A549 treated with RU486 at 1 μM for 4 hours (cell line): Measurements from ENCODE around the gene MIAT. TPM values are rescaled to one million over a fixed set of nuclear protein-coding genes. Genes with fewer than 3 reads are reported as not detected.

Source experiments
- total RNA-seq: library from RNA; stranded (reverse); fragments of 200-300 nt; extraction: Qiagen RNA extraction; gene quantifications from 5 replicates; pipeline ENCODE4 v1.2.3, GENCODE V29; 2022; ENCODE audit warnings: low read depth

Gene MIAT
- 0.13 to 0.85 TPM (median 0.34 TPM) in 5 replicates for total RNA-seq

DNA sequence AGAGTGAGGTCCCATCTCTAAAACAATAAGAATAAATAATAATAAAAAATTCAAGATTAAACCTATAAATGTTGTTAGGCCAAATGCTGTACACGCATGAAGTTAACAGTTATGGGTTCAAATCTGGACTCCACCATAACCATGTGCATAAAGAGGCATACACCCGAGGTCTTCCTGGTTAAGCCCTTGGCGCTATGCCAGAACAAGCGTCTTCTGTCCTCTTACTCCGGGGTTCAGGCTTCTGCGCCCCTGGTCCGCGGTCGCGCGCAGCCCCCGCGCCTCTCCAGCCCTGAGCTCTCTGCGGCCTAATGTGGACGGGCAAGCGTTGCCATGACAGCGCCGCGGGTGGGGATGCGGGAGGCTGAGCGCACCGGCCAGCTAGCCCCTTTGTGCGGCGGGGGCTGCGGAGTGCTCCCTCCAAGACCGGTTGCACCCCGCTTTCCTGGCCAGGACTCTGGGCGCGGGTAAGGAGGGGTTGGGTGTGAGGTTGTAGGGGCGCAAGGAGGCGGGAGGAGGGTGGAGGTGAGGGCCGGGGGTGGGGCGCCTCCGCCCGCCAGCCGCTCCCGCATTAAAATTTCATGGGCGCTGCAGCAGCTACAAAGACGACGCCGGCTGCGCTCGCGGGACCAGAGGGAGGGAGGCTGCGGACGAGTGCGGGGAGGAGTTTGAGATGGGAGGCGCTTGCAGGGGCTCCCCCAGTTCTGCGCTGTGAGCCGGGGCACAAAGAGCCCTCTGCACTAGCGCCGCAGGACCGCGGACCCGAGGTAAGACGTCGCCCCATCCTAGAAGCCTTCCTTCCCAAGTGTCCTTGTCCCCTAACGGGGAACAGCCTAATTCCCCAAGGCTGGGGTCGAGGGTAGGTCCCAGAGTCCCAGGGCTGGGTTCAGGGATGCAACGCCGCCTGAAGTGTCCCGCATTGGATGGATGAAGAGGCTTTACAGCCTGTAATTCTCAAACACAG is at the start of gene MIAT:
MIAT (plus strand) TSS at position 698 of the 961 bp plus-strand sequence.

DNA sequence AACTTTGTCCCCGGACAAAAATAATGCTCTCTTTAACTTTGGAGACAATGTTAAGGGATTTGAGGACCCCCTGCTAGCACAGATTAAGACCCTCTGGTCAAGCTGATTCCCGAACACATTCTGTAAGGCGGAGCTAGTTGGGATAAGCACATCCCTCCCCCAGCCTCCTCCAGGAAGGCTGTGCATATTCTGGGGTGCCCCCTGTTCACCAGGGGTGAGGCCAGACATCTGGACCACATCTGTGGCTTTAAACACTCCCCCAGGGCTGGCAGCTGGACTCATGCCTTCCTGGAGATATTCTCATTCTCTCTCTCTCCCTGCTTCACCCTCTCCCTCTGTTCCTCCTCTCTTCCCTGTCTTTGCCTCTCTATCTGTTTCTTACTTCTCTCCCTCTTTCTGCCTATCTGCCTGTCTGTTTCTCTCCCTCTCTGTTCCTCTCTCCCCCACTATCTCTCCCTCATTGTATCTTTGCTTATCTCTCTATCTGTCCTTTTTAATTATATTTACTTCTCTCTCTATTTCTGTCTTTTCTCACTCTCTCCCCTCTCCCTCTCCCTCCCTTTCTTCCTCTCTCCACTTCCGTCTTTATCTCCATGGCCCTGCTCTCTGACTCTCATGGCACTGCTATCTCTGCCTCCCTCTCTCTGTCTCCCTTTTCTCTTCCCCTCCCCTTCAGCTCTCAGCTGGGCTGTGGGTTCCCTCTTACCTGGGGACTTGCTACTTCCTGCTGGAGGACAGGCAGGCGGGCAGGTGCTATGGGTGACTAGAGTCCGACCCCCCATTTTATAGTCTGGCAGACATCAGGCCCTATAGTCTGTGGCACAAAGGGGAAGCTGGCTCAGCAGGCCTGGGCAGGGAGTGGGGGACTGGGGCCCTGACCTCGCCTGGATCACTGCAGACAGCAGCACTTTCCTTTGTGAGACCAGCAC is 39.9 kb upstream of the MIAT start, which contains the start of gene CRYBB1:
CRYBB1 (minus strand) TSS at position 757 of the 929 bp plus-strand sequence. CDS start 1,708 bp downstream, outside the sequence.

DNA sequence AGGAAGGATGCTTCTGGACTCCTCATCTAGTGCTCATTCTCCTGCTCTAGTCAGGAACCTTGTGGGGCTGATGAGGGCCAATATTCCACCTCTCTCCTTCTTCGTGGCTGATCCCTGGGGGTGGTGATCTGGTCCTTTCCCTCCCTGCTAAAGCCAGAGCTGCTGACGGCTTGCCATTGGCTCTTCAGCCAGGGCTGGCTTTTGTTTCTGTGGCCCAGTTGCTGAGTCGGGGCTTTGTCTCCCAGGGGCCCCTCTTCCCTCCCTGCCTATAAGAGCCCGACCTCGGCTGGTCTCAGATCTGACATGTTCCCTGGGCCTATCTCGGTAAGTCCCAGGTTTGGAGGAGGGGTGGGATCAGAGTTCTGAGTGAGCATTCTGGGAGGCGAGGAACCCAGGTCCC is 35.7 kb upstream of the MIAT start, which contains the start of gene CRYBA4:
CRYBA4 (plus strand) TSS at position 301 of the 400 bp plus-strand sequence. CDS start 634 bp downstream, outside the sequence.

Other genes with a start within 250 kb of the MIAT start
- gene ASPHD2, start 228.3 kb upstream of the MIAT start, total RNA-seq = 0.83 to 1.3 TPM (median 1.0 TPM) in 5 replicates
- 14.6 to 16.0 TPM (median 15.2 TPM) in 5 replicates for gene HPS4, start 173.8 kb upstream of the MIAT start, total RNA-seq
- gene SRRD, start 173.7 kb upstream of the MIAT start, total RNA-seq = 19.5 to 34.3 TPM (median 23.7 TPM) in 5 replicates
- 21.4 to 26.3 TPM (median 22.6 TPM) in 5 replicates for gene TFIP11, start 145.1 kb upstream of the MIAT start, total RNA-seq
- gene TPST2, start 67.5 kb upstream of the MIAT start, total RNA-seq = 8.4 to 12.7 TPM (median 11.1 TPM) in 5 replicates
- gene CRYBB1, start 39.6 kb upstream of the MIAT start, total RNA-seq = not detected in 5 replicates
- gene CRYBA4, start 35.6 kb upstream of the MIAT start, total RNA-seq = not detected in 5 replicates